Liver (tissue), 9 donors: ENCODE measurements around the gene LDB2. TPM values are rescaled to one million over a fixed set of nuclear protein-coding genes. Genes with fewer than 3 reads are reported as not detected.

Source experiments
- DNase-seq: peaks from one replicate; pipeline ENCODE4 v3.0.0-alpha.2; 2017; ENCODE audit warnings: low spot score
- H3K27ac ChIP-seq, 2 donors: one replicate each; pipeline ENCODE4 v1.7.0; 2013; ENCODE audit warnings: inconsistent platforms in 2 of 2, low read length in 2 of 2, control low read depth in 1 of 2, low read depth in 1 of 2, mild to moderate bottlenecking in 1 of 2
- H3K27me3 ChIP-seq, 4 donors: one replicate each; pipeline versions ENCODE4 v1.6.1 to v1.7.0; 2013; ENCODE audit warnings: low read length in 3 of 4, inconsistent platforms in 1 of 4, mild to moderate bottlenecking in 1 of 4, moderate library complexity in 1 of 4; ENCODE audit not compliant: control insufficient read depth in 4 of 4, insufficient read depth in 4 of 4
- H3K36me3 ChIP-seq, 4 donors: one replicate each; pipeline versions ENCODE4 v1.6.1 to v1.7.0; 2013; ENCODE audit warnings: low read length in 3 of 4, mild to moderate bottlenecking in 3 of 4, low read depth in 1 of 4, moderate library complexity in 1 of 4; ENCODE audit not compliant: control insufficient read depth in 4 of 4, insufficient read depth in 3 of 4
- H3K4me1 ChIP-seq, 4 donors: one replicate each; pipeline versions ENCODE4 v1.6.1 to v1.7.0; 2013; ENCODE audit warnings: low read length in 3 of 4, mild to moderate bottlenecking in 3 of 4, moderate library complexity in 1 of 4; ENCODE audit not compliant: control insufficient read depth in 4 of 4, insufficient read depth in 4 of 4
- H3K4me3 ChIP-seq, 3 donors: one replicate each; pipeline versions ENCODE4 v1.6.1 to v1.7.0; 2013; ENCODE audit warnings: low read length in 3 of 3, control low read depth in 1 of 3, low read depth in 1 of 3, mild to moderate bottlenecking in 1 of 3
- H3K9ac ChIP-seq, 2 donors: one replicate each; pipeline ENCODE4 v1.7.0; 2013; ENCODE audit warnings: low read length in 2 of 2, mild to moderate bottlenecking in 2 of 2, moderate library complexity in 2 of 2, control low read depth in 1 of 2, low read depth in 1 of 2
- H3K9me3 ChIP-seq, 4 donors: one replicate each; pipeline versions ENCODE4 v1.6.1 to v1.7.0; 2013; ENCODE audit warnings: low read length in 3 of 4; ENCODE audit not compliant: control insufficient read depth in 4 of 4
- EGR1 ChIP-seq, 2 donors: IDR thresholded peaks; 2 replicates each; pipeline ENCODE4 v1.6.1; 2016 to 2018; ENCODE audit warnings: antibody characterized with exemption in 2 of 2, low read depth in 2 of 2
- FOXA1 ChIP-seq: IDR thresholded peaks from 2 replicates; pipeline ENCODE4 v1.6.1; 2016; ENCODE audit warnings: antibody characterized with exemption
- GABPA ChIP-seq, 2 donors: IDR thresholded peaks in 1 of 2; conservative IDR thresholded peaks in 1 of 2; 2 replicates each; pipeline ENCODE4 v1.6.1; 2016; ENCODE audit warnings: antibody characterized with exemption in 2 of 2, mild to moderate bottlenecking in 1 of 2, moderate library complexity in 1 of 2
- HNF4A ChIP-seq, 2 donors: conservative IDR thresholded peaks; 2 replicates each; pipeline ENCODE4 v1.6.1; 2016; ENCODE audit warnings: antibody characterized with exemption in 2 of 2, mild to moderate bottlenecking in 2 of 2
- MAX ChIP-seq: IDR thresholded peaks from 2 replicates; pipeline ENCODE4 v1.6.1; 2016; ENCODE audit warnings: antibody characterized with exemption
- NR2F2 ChIP-seq: IDR thresholded peaks from 2 replicates; pipeline ENCODE4 v1.6.1; 2016; ENCODE audit warnings: antibody characterized with exemption
- RAD21 ChIP-seq, 2 donors: IDR thresholded peaks; 2 replicates each; pipeline ENCODE4 v1.6.1; 2016; ENCODE audit warnings: antibody characterized with exemption in 2 of 2, mild to moderate bottlenecking in 2 of 2
- REST ChIP-seq: IDR thresholded peaks from 2 replicates; pipeline ENCODE4 v1.6.1; 2016; ENCODE audit warnings: antibody characterized with exemption, mild to moderate bottlenecking
- RXRA ChIP-seq, 2 donors: IDR thresholded peaks; 2 replicates each; pipeline ENCODE4 v1.6.1; 2017 to 2018; ENCODE audit warnings: antibody characterized with exemption in 2 of 2, mild to moderate bottlenecking in 1 of 2
- TAF1 ChIP-seq: conservative IDR thresholded peaks from 2 replicates; pipeline ENCODE4 v1.6.1; 2016; ENCODE audit warnings: antibody characterized with exemption, mild to moderate bottlenecking
- WGBS: extraction: QIAGEN DNeasy Blood & Tissue Kit; methylation state at CpG from one replicate; pipeline ENCODE4 v1.1.7; 2013; 5-methylcytosine and 5-hydroxymethylcytosine counted together
- polyA plus RNA-seq, 2 donors: library from polyadenylated mRNA; stranded (reverse) in 1 of 2; unstranded in 1 of 2; fragments of 200-250 nt in 1 of 2; fragments of >200 nt in 1 of 2; fragmentation: Nextera tagmentation in 1 of 2; extraction: Ambion mirVana in 1 of 2; gene quantifications; one replicate each; pipeline versions ENCODE4 v1.2.1 to v1.2.3, GENCODE V29; 2013 to 2015
- total RNA-seq, 2 donors: library from RNA; depleted of rRNA; stranded (reverse); fragments of >200 nt; gene quantifications; one replicate each; pipeline ENCODE4 v1.2.3, GENCODE V29; 2014
- TF ChIP-seq, protein P1 (sequence below): IDR thresholded peaks from 2 replicates; pipeline ENCODE4 v1.6.1; 2016; ENCODE audit warnings: antibody characterized with exemption
- donor health status: healthy.
- donor health status: healthy.
- donor health status: healthy.
- donor health status: healthy.
- donor health status: healthy.

The LDB2 gene
- total and polyA plus RNA-seq, 4 donors, result 7.4 to 31.9 (median 16.8) TPM

- WGBS, result 36% methylated on average over 2 of the region's 2 CpGs
- Histone ChIP-seq H3K9ac (no peak overlapping the region), H3K27me3 (no peaks in the 10 kb centered on the region), H3K4me3 (no peak overlapping the region), H3K4me1 (peaks cover 0 to 15% (median 2%) of the 10 kb centered on the region in 4 donors), H3K36me3 (no peaks in the 10 kb centered on the region), H3K9me3 (no peaks in the 10 kb centered on the region), H3K27ac (peak overlapping the region in 1 of 2 donors; percentile 46)
- DNase-seq, result no peak
- TF ChIP-seq, protein P1, sequence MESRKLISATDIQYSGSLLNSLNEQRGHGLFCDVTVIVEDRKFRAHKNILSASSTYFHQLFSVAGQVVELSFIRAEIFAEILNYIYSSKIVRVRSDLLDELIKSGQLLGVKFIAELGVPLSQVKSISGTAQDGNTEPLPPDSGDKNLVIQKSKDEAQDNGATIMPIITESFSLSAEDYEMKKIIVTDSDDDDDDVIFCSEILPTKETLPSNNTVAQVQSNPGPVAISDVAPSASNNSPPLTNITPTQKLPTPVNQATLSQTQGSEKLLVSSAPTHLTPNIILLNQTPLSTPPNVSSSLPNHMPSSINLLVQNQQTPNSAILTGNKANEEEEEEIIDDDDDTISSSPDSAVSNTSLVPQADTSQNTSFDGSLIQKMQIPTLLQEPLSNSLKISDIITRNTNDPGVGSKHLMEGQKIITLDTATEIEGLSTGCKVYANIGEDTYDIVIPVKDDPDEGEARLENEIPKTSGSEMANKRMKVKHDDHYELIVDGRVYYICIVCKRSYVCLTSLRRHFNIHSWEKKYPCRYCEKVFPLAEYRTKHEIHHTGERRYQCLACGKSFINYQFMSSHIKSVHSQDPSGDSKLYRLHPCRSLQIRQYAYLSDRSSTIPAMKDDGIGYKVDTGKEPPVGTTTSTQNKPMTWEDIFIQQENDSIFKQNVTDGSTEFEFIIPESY, result no peak
- TF ChIP-seq MAX, result no peak
- no peak for TF ChIP-seq NR2F2
- no peak for TF ChIP-seq RXRA (IDR thresholded peaks at IDR 0.05)
- TF ChIP-seq REST, result no peak
- no peak for TF ChIP-seq EGR1 (IDR thresholded peaks at IDR 0.05; ENCODE audit: low read depth in 2 of 2)
Measured at GRCh38 chr4:16893141-16893651, 5.2 kb downstream of the LDB2 start.

GRCh38 chr4:16890651-16891050 lies 7.8 kb downstream of the LDB2 start:
- WGBS, result 80% methylated on average over 2 of the region's 2 CpGs
- DNase-seq, result no peak
- TF ChIP-seq FOXA1 (no peak), HNF4A (conservative IDR thresholded peaks at IDR 0.05) (no peak), TAF1 (no peak), RAD21 (IDR thresholded peaks at IDR 0.05) (no peak), RXRA (IDR thresholded peaks at IDR 0.05) (no peak), GABPA (IDR thresholded peaks at IDR 0.05 in 1 of 2, conservative IDR thresholded peaks at IDR 0.05 in 1 of 2) (no peak)
- TF ChIP-seq, protein P1, result no peak
- no peaks in the 10 kb centered on the region for H3K9me3 ChIP-seq
- H3K27ac ChIP-seq, result peak overlapping the region in 1 of 2 donors; percentile 12
- no peaks in the 10 kb centered on the region for H3K36me3 ChIP-seq
- no peak overlapping the region for H3K4me3 ChIP-seq
- no peak overlapping the region for H3K9ac ChIP-seq
- H3K4me1 ChIP-seq, result peaks cover 0 to 12% (median 2%) of the 10 kb centered on the region in 4 donors
- H3K27me3 ChIP-seq, result no peaks in the 10 kb centered on the region
